ENCODE data around the gene CSTF2T. TPM values are rescaled to one million over a fixed set of nuclear protein-coding genes. Genes with fewer than 3 reads are reported as not detected.

The CSTF2T gene
- total RNA-seq, 1 donor from 2014 or later: 11.6 TPM

DNA sequence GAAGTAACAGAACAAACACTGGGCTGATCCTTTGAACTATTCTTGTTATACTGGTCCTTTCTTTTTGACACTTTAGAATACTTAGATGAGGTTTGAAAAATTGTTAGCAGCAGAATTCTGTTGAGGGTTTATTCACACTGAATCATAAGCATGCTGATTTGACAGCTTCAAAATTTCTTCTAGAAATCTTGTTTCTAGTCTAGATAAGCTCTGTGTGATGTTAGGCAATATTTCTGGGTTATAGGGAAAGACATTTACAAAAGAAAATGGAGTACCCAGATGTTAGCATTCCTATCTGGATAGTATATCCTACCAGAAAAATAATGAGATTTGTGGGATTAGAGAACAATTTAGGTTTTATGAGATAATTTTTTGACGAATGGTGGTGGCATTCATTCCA lies 12.1 kb downstream of the CSTF2T start:
- Histone ChIP-seq H3K4me3 (no peak overlapping the region), H3K27me3 (no peaks in the 10 kb centered on the region), H3K36me3 (no peaks in the 10 kb centered on the region), H3K27ac (no peak overlapping the region), H3K4me1 (peaks cover 4 to 25% of the 10 kb centered on the region in 2 donors), H3K9me3 (no peaks in the 10 kb centered on the region)
- no peak for DNase-seq (ENCODE audit: low spot score in 2 of 2)
- TF ChIP-seq, protein P1, sequence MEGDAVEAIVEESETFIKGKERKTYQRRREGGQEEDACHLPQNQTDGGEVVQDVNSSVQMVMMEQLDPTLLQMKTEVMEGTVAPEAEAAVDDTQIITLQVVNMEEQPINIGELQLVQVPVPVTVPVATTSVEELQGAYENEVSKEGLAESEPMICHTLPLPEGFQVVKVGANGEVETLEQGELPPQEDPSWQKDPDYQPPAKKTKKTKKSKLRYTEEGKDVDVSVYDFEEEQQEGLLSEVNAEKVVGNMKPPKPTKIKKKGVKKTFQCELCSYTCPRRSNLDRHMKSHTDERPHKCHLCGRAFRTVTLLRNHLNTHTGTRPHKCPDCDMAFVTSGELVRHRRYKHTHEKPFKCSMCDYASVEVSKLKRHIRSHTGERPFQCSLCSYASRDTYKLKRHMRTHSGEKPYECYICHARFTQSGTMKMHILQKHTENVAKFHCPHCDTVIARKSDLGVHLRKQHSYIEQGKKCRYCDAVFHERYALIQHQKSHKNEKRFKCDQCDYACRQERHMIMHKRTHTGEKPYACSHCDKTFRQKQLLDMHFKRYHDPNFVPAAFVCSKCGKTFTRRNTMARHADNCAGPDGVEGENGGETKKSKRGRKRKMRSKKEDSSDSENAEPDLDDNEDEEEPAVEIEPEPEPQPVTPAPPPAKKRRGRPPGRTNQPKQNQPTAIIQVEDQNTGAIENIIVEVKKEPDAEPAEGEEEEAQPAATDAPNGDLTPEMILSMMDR (IDR thresholded peaks at IDR 0.05): no peak
- intact Hi-C loops (cut with DNase I): no loop called here

DNA sequence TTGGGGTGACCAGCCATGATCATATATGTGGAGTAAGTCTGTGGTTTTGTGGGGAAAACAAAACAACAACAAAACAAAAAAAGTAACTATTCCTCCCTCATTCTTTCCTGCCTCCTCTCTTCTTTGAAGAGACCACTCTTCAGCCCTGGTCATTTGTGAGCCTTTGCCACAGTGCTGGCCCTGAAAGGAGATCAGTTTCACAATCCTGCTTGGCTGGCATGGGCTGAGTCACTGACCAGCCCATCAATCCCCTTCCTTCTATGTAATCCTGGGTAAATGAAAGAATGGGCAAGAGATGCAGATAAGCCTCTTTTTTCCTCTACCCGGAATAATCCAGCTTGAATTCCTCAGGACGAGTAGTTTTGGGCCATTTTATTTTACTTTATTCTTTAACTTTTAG lies 13.6 kb downstream of the CSTF2T start:
- Histone ChIP-seq H3K27me3 (no peaks in the 10 kb centered on the region), H3K9me3 (no peaks in the 10 kb centered on the region), H3K27ac (peak overlapping the region; percentile 29 to 40), H3K36me3 (no peaks in the 10 kb centered on the region), H3K4me1 (peaks cover 4 to 26% of the 10 kb centered on the region in 2 donors), H3K4me3 (no peak overlapping the region)
- intact Hi-C loops (cut with DNase I): no loop called here
- TF ChIP-seq, protein P1 (IDR thresholded peaks at IDR 0.05): no peak
- DNase-seq (ENCODE audit: low spot score in 2 of 2): peak in 1 of 2 donors; percentile 81

DNA sequence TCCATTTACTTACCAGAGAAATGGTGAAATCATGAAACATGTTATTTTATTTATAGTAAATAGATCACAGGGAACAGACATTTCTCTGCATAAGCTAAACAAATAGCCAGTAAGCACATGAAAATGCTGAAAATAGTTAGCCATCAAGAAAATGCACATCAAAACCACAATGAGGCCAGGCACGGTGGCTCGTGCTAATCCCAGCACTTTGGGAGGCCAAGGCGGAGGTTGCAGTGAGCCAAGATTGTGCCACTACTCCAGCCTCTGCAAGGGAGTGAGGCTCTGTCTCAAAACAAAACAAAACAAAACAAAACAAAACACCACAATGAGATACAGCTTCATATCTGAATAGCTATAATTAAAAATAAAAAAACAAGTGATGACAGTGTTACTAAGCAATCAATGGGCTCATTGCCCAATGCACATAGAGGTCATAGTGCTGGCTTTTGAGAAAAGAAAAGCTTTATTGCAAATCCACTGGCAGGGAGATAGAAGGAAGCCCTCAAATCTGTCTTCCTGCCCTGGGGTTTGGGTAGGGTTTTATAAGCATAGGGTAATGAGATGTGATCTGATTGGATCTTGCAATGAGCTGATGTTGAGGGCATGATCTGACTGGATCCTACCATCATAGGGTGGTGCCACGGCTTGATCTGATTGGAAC lies 16.2 kb downstream of the CSTF2T start:
- no peaks in the 10 kb centered on the region for H3K27me3 ChIP-seq
- peak overlapping the region; percentile 27 to 52 for H3K27ac ChIP-seq
- peaks cover 4 to 37% of the 10 kb centered on the region in 2 donors for H3K4me1 ChIP-seq
- intact Hi-C loops (cut with DNase I): no loop called here
- no peaks in the 10 kb centered on the region for H3K36me3 ChIP-seq
- H3K9me3 ChIP-seq: no peaks in the 10 kb centered on the region
- H3K4me3 ChIP-seq: no peak overlapping the region
- no peak for DNase-seq (ENCODE audit: low spot score in 2 of 2)
- TF ChIP-seq, protein P1 (IDR thresholded peaks at IDR 0.05): no peak

DNA sequence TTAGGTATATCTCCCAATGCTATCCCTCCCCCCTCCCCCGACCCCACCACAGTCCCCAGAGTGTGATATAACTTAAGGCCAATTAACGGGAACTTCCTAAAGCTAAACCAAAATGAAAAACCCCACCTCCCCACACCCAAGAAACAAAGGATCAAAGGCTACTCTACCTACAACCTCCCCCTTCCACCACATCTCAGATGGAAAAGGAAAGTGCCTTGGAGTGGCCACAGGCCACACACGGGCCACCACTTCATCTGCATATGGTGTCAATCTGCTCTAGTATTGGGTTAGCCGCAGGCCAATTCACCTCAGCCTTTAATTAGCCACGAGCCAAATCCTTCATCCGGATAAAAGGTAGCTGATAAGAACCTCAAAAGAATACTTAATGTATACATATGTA lies 19.6 kb downstream of the CSTF2T start:
- no peak overlapping the region for H3K27ac ChIP-seq
- H3K36me3 ChIP-seq: no peaks in the 10 kb centered on the region
- H3K9me3 ChIP-seq: no peaks in the 10 kb centered on the region
- H3K4me1 ChIP-seq: peaks cover 4 to 26% of the 10 kb centered on the region in 2 donors
- DNase-seq (ENCODE audit: low spot score in 2 of 2): no peak
- H3K27me3 ChIP-seq: no peaks in the 10 kb centered on the region
- TF ChIP-seq, protein P1 (IDR thresholded peaks at IDR 0.05): no peak
- no peak overlapping the region for H3K4me3 ChIP-seq
- intact Hi-C loops (cut with DNase I): no loop called here

DNA sequence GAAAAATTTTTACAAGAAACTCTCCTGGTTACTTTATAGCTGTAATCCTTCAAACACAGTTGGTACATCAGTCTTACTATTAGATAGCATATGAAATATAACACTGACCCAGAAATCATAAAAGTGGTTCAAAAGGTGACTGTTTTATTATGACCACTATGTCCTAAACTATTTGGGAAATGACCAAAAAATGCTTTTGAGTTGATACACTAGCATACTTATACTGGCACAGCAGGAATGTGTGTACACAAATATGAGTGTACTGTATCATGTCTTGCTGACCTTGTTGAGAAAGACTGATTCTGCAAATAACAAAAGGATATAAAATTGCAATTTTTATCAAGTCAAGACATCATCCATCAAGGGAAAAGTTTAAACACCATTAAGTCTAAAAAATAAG lies 24.3 kb downstream of the CSTF2T start:
- TF ChIP-seq, protein P1 (IDR thresholded peaks at IDR 0.05): no peak
- no peak overlapping the region for H3K27ac ChIP-seq
- DNase-seq (ENCODE audit: low spot score in 2 of 2): no peak
- H3K36me3 ChIP-seq: no peaks in the 10 kb centered on the region
- H3K4me3 ChIP-seq: no peak overlapping the region
- intact Hi-C loops (cut with DNase I): no loop called here
- peaks cover 0 to 11% of the 10 kb centered on the region in 2 donors for H3K4me1 ChIP-seq
- no peaks in the 10 kb centered on the region for H3K9me3 ChIP-seq
- H3K27me3 ChIP-seq: no peaks in the 10 kb centered on the region

All from ascending aorta (tissue), 2 donors.